ENCODE results near the gene NKX2-1. TPM values are rescaled to one million over a fixed set of nuclear protein-coding genes. Genes with fewer than 3 reads are reported as not detected.

The NKX2-1 gene
- not detected in 2 replicates for total RNA-seq

GRCh38 chr14:36519431-36520321 lies at the start of gene NKX2-1:
TSS of gene NKX2-1 (minus strand) at chr14:36520232. CDS start at chr14:36520129, 103 bp downstream.

Other genes with a start within 250 kb of the NKX2-1 start
- 8.8 and 12.8 TPM in 2 replicates for gene MBIP, start 199.6 kb downstream of the NKX2-1 start, total RNA-seq
- not detected in 2 replicates for gene NKX2-8, start 62.4 kb upstream of the NKX2-1 start, total RNA-seq
- gene PAX9, start 141.6 kb upstream of the NKX2-1 start, total RNA-seq = 0.10 and 0.52 TPM in 2 replicates